NCI-H1417 (cell line): ENCODE measurements around the gene ZNF397.

Experiments used
- DNase-seq, 3 experiments: peaks; one replicate each; lab custom pipeline; 2025; lab: John Stamatoyannopoulos, UW

The ZNF397 gene

GRCh38 chr18:35245719-35246317 lies 5.0 kb downstream of the ZNF397 start:
- DNase-seq: no peak

- DNase-seq: no peak
These were observed 6.0 kb downstream of the ZNF397 start for GRCh38 chr18:35246831-35247230.

- DNase-seq: no peak
These were observed 6.8 kb downstream of the ZNF397 start for GRCh38 chr18:35247412-35248249.

- no peak for DNase-seq
These were observed 7.6 kb downstream of the ZNF397 start for GRCh38 chr18:35248429-35248828.

GRCh38 chr18:35252466-35252865 lies 11.6 kb downstream of the ZNF397 start:
- DNase-seq: no peak

GRCh38 chr18:35253655-35254287 lies 12.9 kb downstream of the ZNF397 start:
- no peak for DNase-seq

GRCh38 chr18:35256947-35257346 lies 16.1 kb downstream of the ZNF397 start:
- DNase-seq: no peak

- no peak for DNase-seq
These were observed 23.6 kb downstream of the ZNF397 start for GRCh38 chr18:35264409-35264808.

GRCh38 chr18:35267161-35267651 lies 26.4 kb downstream of the ZNF397 start:
- DNase-seq: peak; percentile 83 to 96 (median 96)

GRCh38 chr18:35267809-35268208 lies 27.0 kb downstream of the ZNF397 start:
- DNase-seq: peak in 2 of 3 experiments; percentile 91 to 95

GRCh38 chr18:35268821-35269220 lies 28.0 kb downstream of the ZNF397 start:
- no peak for DNase-seq

- DNase-seq: no peak
These were observed 30.8 kb downstream of the ZNF397 start for GRCh38 chr18:35271656-35272055.

- no peak for DNase-seq
These were observed 35.4 kb downstream of the ZNF397 start for GRCh38 chr18:35276267-35276666.

- no peak for DNase-seq
These were observed 36.8 kb downstream of the ZNF397 start for GRCh38 chr18:35277633-35278032.

GRCh38 chr18:35278085-35278484 lies 37.3 kb downstream of the ZNF397 start:
- DNase-seq: no peak

GRCh38 chr18:35278969-35279368 lies 38.1 kb downstream of the ZNF397 start:
- no peak for DNase-seq

- no peak for DNase-seq
These were observed 41.5 kb downstream of the ZNF397 start for GRCh38 chr18:35282353-35282752.

- DNase-seq: no peak
These were observed 43.3 kb downstream of the ZNF397 start for GRCh38 chr18:35283923-35284794.

GRCh38 chr18:35284841-35285240 lies 44.0 kb downstream of the ZNF397 start:
- DNase-seq: no peak

- DNase-seq: peak in 1 of 3 experiments; percentile 38
These were observed 48.5 kb downstream of the ZNF397 start for GRCh38 chr18:35289293-35289692.

GRCh38 chr18:35289727-35290093 lies 48.9 kb downstream of the ZNF397 start:
- no peak for DNase-seq
